Stimulated activated CD4-positive, alpha-beta T cell treated with anti-CD3 and anti-CD28 coated beads, Interleukin-12 subunit alpha, Interleukin-12 subunit beta, amount 100 ng/mL, for 4 hours (primary cell): ENCODE measurements around the gene CD99.
"Not testable (repeated sequence)": the region's sequence is repeated elsewhere in the genome, so short reads cannot be mapped to it uniquely, and the experiment has no call there.

Source experiments
- DNase-seq: peaks from one replicate; pipeline ENCODE4 v3.0.0-alpha.2; 2020

The CD99 gene

DNA sequence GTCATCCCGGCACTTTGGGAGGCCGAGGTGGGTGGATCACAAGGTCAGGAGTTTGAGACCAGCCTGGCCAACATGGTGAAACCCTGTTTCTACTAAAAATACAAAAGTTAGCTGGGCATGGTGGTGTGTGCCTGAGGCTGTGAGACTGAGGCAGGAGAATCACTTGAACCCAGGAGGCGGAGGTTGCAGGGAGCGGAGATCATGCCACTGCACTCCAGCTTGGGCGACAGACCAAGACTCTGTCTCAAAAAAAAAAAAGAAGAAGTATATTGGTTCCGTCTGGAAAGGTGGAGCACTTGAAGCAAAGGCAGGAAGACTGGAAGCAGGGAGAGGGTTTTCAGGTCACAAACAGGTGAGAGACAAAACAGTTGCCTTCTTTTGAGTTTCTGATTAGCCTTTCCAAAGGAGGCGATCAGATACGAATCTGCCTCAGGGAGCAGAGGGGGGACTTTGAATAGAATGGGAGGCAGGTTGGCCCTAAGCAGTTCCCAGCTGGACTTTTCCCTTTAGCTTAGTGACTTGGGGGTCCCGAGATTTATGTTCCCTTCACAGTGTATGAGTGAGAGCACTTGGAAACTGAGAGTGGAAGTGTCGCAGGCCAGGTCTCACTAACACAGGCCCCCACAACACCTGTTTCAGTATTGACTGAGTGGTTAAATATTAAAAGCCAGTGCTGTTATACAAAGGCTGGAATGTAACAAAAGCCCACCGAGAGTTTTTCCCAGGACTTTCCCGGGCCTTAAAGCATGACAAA lies 89.6 kb downstream of the CD99 start:
- DNase-seq, result not testable (repeated sequence)

DNA sequence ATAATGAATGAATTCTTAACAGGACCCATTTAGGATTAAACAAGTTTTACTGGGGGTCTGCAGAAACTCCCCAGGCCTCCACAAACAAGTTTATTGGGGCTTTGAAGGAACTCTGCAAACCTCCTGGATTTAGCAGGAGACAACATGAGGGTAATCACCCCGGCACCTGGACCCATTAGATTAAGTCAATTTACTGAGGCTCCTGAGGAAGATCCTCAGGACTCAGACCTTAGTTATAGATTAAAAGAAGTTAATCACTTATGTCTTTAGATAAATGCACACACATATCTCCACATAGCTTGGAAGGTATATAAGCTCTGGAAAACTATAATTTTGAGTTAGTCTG lies 90.1 kb downstream of the CD99 start:
- no peak for DNase-seq

DNA sequence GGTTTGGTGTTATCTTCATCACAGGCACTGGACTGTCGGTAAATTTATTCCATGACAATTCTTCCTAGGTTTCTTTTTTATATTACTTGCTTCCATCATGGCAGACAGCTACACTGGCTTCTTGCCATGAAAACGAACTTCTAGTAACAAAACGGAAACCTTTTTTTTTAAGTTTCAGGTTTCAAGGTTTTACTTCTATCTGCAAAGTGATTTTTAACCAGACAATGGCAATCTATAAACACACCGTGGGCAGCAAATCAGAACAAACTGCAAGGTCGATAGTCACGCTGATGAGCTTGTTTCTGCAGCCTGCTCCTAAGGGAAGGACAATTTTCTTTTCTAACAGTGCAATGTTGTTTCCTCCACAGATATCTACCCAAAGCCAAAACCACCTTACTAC lies 90.6 kb downstream of the CD99 start:
- no peak for DNase-seq

DNA sequence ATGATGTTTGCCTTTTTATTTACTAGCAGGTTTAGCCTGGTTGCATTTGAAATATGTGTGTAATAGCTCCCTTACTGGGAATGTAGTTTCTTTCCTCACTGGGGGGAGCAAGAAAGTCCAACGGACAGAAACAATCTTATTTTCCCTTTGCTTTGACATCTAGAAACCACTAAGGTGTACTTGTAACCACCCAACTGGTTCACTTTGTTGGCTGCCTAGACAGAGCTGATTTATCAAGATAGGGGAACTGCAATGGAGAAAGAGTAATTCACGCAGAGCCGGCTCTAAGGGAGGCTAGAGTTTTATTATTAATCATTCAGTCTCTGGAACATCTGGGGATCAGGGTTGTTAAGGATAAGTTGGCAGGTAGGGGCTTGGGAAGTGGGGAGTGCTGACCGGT lies 91.1 kb downstream of the CD99 start:
- no peak for DNase-seq

DNA sequence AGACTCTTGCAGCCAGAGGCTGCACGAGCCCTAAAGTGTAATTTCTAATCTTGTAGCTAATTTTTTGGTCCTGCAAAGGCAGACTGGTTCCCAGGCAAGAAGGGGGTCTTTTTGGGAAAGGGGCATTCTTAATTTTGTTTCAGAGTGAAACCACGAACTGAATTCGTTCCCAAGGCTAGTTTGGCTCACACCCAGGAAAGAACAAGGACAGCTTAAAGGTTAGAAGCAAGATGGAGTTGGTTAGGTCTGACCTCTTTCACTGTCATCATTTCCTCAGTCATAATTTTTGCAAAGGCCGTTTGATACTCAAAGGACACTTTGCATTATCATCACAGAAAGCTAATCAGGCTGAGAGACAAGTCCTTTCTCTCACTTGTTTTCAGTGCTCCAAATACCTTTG lies 91.7 kb downstream of the CD99 start:
- DNase-seq, result no peak

DNA sequence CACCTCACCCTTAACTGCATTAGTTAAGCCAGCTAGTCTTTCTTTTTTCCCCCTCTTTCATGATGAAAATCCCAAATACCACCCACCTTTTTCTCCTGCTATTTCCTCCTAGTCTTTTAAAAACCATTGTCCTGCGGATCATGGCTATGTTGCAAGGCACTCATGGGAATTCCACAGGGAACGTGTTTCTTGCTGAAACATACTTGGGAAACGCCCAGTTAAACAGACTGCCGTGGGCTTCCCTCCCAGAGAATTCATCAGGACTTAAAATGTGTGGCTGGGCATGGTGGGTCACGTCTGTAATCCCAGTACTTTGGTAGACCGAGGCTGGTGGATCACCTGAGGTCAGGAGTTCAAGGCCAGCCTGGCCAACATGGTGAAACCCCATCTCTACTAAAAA lies 92.9 kb downstream of the CD99 start:
- no peak for DNase-seq

DNA sequence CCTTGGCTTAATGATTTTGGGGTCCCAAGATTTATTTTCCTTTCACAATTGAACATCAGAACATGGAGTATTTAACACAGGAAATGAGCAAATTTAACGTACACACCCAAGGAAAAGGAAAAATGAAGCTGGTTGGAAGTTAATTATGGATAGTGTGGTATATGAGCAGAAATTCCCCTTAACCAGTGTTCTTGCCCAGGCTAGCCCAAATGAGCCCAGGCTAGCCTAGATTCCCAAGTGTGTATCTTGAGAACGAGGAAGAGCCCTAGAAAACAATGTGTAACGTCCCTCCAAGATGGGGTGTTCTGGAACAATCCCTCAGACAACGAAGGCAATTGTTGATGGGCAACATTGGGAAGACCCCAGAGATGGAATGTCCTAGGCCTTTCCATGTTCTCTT lies 94.4 kb downstream of the CD99 start:
- DNase-seq, result no peak

DNA sequence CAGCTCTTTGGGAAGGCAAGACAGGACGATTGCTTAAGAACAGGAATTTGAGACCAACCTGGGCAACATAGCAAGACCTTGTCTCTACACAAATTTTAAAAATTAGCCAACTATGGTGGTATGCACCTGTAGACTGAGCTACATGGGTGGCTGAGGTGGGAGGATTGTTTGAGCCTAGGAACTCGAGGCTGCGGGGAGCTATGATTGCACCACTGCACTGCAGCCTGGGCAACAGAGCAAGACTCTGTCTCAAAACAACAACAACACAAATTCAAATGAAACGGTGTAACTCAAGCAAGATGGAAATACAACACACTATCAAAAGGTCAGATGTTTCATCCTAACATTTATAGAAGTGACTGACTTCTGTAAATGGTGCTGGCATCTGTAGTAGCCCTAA lies 97.9 kb downstream of the CD99 start:
- DNase-seq, result no peak

DNA sequence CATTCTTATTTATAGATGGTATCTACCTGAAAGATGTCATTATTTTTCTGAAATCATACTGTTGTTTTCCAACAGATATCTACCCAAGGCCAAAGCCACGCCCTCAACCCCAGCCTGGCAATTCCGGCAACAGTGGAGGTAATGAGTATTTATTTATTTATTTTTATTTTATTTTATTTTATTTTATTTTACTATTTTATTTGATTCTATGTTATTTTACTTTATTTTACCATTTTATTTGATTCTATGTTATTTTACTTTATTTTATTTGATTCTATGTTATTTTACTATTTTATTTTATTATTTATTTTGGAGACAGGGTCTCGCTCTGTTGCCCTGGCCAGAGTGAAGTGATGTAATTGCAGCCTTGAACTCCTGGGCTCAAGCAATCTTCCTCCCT lies 98.5 kb downstream of the CD99 start:
- DNase-seq, result no peak
